C4-2B (cell line): ENCODE data around the gene TRIM71.
"Not testable (repeated sequence)": the region's sequence is repeated elsewhere in the genome, so short reads cannot be mapped to it uniquely, and the experiment has no call there.

Source experiments
- H3K27ac ChIP-seq: fragments of 450-650 bp; 2 replicates; pipeline ENCODE4 v1.5.1; 2017
- CTCF ChIP-seq: fragments of 450-650 bp; conservative IDR thresholded peaks from 2 replicates; pipeline ENCODE4 v1.5.1; 2017; ENCODE audit warnings: mild to moderate bottlenecking
- ZFX ChIP-seq: fragments of 450-650 bp; IDR thresholded peaks from 2 replicates; pipeline ENCODE4 v1.6.1; 2017

TRIM71 gene

GRCh38 chr3:32791833-32792232 is 26.0 kb upstream of the TRIM71 start:
- H3K27ac ChIP-seq, result no peak overlapping the region

GRCh38 chr3:32794487-32795308 is 23.1 kb upstream of the TRIM71 start:
- H3K27ac ChIP-seq, result no peak overlapping the region
- no peak for TF ChIP-seq ZFX
- no peak for TF ChIP-seq CTCF

More at GRCh38 chr3:32791833-32792232, 26.0 kb upstream of the TRIM71 start:
- no peak for TF ChIP-seq CTCF
- TF ChIP-seq ZFX, result no peak

DNA sequence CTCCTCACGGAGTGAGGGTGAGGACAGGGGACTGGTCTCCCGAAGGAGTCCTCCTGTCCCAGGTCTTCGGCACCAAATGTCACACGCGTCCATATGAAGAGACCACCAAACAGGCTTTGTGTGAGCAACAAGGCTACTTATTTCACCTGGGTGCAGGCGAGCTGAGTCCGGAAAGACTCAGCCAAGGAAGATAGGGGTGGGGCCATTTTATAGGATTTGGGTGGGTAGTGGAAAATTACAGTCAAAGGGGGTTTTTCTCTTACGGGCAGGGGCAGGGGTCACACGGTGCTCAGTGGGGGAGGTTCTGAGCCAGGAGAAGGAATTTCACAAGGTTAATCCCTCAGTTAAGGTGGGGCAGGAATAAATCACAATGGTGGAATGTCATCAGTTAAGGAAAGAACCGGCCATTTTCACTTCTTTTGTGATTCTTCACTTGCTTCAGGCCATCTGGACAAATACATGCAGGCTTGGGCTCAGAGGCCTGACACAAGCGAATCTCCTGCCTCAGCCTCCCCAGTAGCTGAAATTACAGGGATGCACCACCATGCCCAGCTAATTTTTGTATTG is 21.3 kb upstream of the TRIM71 start:
- H3K27ac ChIP-seq, result not testable (repeated sequence)

DNA sequence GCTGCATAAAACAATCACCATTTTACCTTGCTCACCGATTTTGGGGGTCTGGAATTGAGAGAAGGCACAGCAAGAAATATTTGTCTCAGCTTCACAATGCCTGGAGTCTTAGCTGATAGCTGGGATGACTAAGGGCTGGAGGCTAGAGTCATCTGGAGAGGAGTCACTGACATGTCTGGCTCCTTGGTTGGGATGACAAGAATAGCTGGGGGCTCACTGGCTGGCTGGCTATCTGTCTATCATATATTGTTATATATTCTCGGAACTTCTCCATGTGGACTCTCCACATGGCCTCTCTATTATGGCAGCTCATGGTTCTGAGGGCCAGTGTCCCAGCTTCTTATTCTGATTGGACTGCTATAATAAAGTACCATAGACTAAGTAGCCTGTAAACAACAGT is 20.0 kb upstream of the TRIM71 start:
- H3K27ac ChIP-seq, result no peak overlapping the region
- no peak for TF ChIP-seq CTCF
- TF ChIP-seq ZFX, result no peak

GRCh38 chr3:32801440-32801839 is 16.4 kb upstream of the TRIM71 start:
- not testable (repeated sequence) for H3K27ac ChIP-seq

- no peak overlapping the region for H3K27ac ChIP-seq
- TF ChIP-seq CTCF (no peak), ZFX (no peak)
Observed at GRCh38 chr3:32813180-32813579, 4.6 kb upstream of the TRIM71 start.

DNA sequence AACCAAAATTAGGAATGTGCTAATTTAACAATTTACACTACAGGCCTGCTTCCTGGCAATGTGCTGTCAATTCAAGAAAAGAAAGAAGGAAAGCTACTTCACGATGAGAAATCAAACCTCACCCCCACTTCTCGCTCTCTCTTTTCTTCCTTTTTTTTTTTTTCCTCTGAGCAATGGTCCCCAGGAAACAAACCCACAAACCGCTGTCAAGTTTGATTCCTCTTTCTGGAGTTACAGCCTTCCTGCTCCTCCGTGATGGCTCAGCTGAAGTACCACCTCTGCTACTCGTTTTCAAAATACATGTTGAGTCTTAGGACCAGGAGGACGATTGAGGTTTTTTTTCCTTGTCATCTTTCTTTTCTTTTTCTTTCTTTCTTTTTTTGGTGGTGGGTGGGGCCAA is 3.4 kb upstream of the TRIM71 start:
- TF ChIP-seq CTCF (no peak), ZFX (no peak)
- H3K27ac ChIP-seq, result no peak overlapping the region

DNA sequence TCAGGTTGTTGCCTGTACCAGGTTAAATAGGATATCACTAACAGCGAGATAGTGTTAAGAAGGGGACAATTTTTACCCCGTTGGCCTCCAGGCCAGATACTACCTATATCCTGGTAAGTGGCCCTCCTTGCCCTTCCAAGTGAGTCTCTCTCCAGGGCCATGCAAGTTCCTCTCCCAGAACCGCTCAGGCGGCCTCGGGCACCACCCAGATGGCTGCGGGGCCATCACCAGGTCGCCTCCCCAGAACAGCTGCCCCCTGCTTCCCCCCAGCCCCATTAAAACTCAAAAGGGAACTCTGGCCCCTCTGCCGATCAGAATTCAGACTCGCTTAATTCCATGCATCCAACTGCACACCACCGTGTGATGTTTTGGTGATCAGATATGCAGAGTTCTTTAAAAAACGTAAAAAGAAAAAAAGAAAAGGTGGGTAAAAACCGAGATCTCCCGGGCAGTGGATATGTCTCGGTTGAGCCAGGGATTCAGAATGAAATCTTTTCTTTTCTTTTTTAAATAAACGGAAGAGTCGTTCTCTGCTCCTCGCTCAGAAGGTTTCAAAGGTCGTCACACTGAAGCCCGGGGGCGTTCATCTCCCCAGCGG is 1.9 kb upstream of the TRIM71 start:
- TF ChIP-seq ZFX (no peak), CTCF (no peak)
- no peak overlapping the region for H3K27ac ChIP-seq
